T-helper 9 cell (primary cell): ENCODE results near the gene AFF3.

Source experiments
- DNase-seq: peaks from one replicate; pipeline ENCODE4 v3.0.0-alpha.2; 2020

AFF3 gene

DNA sequence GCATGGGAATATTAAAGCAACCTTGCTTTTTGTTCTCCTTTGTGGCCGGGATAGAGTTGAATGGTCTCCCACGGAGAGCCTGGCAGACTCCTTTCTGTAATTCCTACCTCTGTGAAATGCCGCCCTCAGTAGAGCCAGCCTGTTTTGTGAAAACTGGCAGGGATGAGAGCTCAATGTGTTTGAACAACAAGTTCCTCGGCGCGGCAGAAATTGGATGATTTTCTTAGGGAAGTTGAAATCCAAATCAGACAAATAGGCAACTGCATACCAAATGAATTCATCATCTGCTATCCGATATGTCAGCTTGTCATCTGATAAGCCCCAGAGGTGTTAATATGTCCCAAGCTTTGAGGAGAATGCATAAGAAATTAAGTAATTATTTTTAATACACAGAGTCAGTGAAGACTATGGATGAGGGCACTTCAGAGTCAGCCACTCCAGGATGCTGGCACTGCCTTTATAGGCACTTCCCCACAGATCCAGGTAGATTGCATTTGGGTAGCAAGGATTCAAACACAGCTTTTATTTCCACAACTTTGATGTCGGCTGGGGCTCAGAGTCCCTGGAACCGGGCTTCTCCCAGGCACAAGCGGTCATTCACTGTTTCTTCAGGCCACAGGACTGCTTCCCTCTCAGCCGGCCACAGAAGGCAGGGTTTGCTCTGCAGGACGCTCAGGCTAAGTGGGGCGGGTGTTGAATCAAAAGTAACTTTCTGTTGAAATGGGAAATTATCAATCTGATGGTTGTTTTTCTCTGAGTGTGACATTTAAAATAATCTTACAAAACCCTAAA is 569.8 kb downstream of the AFF3 start:
- DNase-seq = no peak

GRCh38 chr2:99571954-99572353 is 570.4 kb downstream of the AFF3 start:
- DNase-seq = no peak

DNA sequence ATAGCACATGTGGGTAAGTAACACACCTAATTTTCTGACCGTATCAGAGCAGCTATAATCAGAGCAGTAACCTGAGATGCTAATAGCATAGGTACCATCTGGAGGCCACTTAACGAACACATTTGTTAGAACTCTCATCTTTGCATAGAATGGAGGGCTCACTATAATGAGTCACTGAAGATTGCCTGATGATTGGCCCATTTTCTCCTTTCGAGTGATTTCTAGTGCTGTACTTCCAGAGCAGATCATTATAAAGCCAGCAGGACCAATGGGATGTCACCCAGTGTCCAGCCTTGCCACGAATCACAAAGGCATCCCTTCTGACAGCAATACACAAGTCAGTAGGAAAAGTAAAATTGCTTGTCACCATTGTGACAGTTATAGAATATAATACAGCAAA is 570.9 kb downstream of the AFF3 start:
- no peak for DNase-seq

DNA sequence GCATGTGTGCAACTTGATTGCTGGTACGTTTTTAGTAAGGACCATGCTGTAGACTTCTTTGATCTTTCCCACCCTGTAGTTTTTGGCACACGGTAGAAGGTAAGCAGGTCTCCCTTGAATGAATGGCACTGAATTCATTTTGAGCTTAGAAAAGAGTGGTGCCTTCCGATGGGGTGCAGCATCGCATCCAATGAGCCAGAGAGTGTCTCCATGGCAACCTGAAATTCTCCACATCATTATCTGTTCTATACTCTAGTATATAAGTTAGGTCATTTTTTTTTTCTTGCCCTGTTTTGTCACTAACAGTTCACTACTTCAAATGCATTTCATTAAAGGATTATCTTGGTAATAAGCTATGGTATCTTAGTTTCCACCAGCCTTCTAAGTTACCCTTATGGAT is 571.4 kb downstream of the AFF3 start:
- DNase-seq = no peak

GRCh38 chr2:99569386-99569785 is 573.0 kb downstream of the AFF3 start:
- DNase-seq = no peak

DNA sequence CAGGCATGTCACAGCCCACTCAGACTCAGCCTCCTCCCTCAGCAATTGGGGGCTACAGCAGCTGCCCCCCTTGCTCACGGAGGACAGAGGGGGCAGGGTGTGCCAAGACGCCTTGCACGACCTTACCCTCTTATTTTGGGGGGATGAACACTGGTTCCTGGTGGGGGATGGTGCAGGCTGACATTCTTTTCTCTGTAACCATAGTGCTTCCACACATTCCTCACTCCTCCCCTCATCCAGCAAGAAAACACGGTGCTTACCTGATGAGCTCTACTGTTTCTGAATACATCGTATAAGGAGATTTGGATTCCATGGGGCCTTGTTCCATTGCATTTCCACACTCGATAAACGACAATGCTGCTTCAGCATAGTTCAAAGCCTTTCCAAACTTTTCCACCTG is 577.2 kb downstream of the AFF3 start:
- no peak for DNase-seq

DNA sequence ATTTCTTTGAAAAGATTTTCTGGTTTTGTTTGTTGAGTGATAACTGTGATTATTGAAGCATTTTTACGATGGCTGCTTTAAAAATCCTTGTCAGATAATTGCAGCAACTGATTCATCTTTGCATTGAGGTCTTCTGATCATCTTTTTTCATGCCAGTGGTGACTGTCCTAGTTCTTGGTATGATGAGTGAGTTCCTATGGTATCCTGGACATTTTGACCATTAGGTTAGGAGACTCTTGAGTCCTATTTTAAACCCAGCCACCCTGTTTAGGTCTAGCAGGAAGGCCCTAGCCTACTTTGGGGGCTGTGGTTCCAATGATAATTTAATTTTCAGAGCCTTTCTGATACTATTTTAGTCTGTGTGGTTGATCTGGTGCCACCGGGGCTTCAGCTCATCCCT is 579.9 kb downstream of the AFF3 start:
- no peak for DNase-seq

DNA sequence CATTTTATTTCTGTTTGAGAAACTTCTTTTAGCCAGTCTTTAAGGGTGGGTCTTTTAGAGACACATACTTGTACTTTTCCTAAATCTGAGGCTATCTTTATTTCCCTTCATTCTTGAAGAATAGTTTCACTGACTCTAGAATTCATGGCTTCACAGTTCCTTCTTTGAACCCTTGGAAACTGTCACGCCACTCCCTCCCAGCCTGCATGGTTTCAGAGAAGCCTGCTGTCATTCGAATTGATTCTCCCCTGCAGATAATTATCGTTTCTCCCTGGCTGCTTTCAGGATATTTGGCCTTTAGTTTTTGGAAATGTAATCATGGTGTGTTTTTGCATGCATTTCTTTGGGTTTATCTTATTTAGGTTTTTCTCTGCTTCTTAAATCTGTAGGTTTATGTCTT is 580.6 kb downstream of the AFF3 start:
- DNase-seq = no peak

GRCh38 chr2:99559075-99559662 is 583.2 kb downstream of the AFF3 start:
- DNase-seq = peak; percentile 83

- no peak for DNase-seq
Observed at GRCh38 chr2:99555404-99555803, 587.0 kb downstream of the AFF3 start.

- DNase-seq = no peak
Observed at GRCh38 chr2:99554871-99555270, 587.5 kb downstream of the AFF3 start.

- DNase-seq = no peak
Observed at GRCh38 chr2:99554238-99554637, 588.2 kb downstream of the AFF3 start.

DNA sequence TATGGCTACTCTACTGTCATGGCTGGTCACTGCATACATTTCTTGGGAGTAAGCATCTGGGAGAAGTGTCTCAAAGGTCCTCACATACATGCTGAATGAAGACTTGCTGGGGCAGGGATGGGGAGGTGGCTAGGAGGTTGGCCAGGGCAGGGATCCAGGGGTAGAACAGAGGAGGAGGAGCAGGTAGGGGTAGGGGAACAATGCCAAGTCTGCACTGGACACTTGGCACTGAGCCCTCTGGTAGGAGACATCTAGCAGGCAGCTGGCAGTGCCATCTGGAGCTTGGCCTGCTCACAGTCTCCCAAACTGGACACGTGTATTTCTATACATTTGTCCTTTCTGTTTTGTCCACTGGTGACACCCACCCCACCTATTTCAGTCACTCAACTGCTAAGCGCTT is 589.9 kb downstream of the AFF3 start:
- DNase-seq = no peak

DNA sequence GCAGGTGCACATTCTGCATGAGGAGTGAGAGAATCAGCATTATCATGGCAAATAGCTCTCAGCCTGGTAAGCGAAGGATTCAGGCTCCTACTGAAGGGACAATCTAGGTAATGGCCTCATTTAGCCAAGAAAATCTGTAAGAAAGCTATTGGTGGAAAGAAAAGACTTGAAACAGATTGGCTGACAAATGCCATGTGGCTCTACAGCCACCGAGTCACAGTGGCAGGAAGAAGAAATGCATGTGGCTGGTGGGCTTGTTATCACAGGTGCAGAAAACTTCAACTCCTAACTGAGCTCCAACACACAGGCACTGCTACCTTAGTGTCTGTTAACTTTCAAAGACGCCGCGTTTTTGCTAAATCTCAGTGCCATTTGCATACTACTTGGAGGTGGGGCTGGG is 592.0 kb downstream of the AFF3 start:
- no peak for DNase-seq

DNA sequence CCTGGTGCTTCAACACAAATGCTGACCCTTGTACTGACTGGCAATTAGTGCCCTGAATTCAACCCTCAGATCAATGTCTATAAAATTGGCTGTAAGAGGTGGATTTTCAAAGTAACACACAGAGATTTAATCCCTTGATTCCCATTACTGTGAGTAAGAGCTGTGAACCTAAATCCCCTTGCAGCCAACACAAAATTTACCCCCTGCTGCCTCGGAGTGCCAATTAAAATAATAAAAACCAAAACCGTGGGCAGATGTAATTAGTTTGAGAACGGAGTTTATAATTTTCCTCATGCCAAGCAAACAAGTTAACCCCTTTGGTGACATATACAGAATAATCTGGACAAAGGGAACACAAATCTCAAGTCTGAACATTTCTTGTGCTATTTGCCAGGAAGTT is 596.8 kb downstream of the AFF3 start:
- DNase-seq = no peak

DNA sequence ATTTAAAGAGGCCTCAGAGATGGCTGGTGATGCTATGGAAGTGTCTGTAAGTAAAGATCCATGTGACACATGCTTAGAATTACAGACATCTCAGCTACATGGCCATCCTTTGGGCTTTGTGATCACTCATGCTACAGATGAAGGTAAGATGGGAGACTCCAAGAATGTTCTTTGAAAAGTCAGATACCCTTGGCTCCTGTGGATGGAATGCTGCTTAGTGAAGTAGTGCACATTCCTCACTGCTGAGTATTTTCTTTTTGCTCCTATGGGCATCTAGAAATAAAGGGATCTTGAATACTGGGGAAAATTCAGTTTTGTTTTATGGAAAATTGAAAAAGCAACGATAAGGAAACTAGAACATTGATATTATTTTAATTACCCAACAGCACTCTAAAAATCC is 597.3 kb downstream of the AFF3 start:
- no peak for DNase-seq

- no peak for DNase-seq
Observed at GRCh38 chr2:99544608-99545007, 597.8 kb downstream of the AFF3 start.

- DNase-seq = no peak
Observed at GRCh38 chr2:99543247-99543646, 599.1 kb downstream of the AFF3 start.

- DNase-seq = no peak
Observed at GRCh38 chr2:99537910-99538485, 604.4 kb downstream of the AFF3 start.

- no peak for DNase-seq
Observed at GRCh38 chr2:99524056-99524455, 618.3 kb downstream of the AFF3 start.

- no peak for DNase-seq
Observed at GRCh38 chr2:99522157-99522556, 620.2 kb downstream of the AFF3 start.

- DNase-seq = no peak
Observed at GRCh38 chr2:99520813-99521212, 621.6 kb downstream of the AFF3 start.

GRCh38 chr2:99520195-99520594 is 622.2 kb downstream of the AFF3 start:
- no peak for DNase-seq

DNA sequence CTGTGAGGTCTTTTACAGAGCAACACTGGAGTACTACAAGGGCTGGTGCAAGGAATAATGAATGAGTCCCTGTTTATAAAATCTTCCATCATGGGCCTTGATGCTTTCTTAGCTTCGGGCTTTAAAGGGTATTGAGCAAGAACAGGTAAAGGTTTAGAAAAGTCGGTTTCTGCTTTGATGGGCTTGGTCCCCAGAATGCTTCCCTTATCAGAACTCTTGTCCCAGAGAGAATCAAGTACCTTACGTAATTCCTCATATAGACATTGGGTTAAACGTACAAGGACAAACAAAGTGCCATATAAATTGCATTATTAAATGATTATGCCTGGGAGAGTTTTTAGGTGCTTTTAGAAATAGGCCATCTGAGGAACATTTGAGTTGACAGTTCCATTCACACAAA is 628.0 kb downstream of the AFF3 start:
- no peak for DNase-seq
